Activated naive CD4-positive, alpha-beta T cell treated with anti-CD3 and anti-CD28 coated beads, Interleukin-2, amount 50 U/mL, for 24 hours (primary cell): ENCODE measurements around the gene MARCHF2.
"Not testable (repeated sequence)": the region's sequence is repeated elsewhere in the genome, so short reads cannot be mapped to it uniquely, and the experiment has no call there.

ENCODE experiments used
- H3K27ac Mint-ChIP-seq: one replicate; pipeline ENCODE4 v1.8.0; 2021; ENCODE audit warnings: mild to moderate bottlenecking, mixed read lengths
- H3K27me3 Mint-ChIP-seq: one replicate; pipeline ENCODE4 v1.8.0; 2021; ENCODE audit warnings: mixed read lengths
- H3K36me3 Mint-ChIP-seq: one replicate; pipeline ENCODE4 v1.8.0; 2021; ENCODE audit warnings: mixed read lengths
- H3K4me1 Mint-ChIP-seq: one replicate; pipeline ENCODE4 v1.8.0; 2021; ENCODE audit warnings: mixed read lengths
- H3K4me3 Mint-ChIP-seq: one replicate; pipeline ENCODE4 v1.8.0; 2021; ENCODE audit warnings: mild to moderate bottlenecking, mixed read lengths
- H3K9me3 Mint-ChIP-seq: one replicate; pipeline ENCODE4 v1.8.0; 2021; ENCODE audit warnings: mixed read lengths

MARCHF2 gene, protein sequence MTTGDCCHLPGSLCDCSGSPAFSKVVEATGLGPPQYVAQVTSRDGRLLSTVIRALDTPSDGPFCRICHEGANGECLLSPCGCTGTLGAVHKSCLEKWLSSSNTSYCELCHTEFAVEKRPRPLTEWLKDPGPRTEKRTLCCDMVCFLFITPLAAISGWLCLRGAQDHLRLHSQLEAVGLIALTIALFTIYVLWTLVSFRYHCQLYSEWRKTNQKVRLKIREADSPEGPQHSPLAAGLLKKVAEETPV

DNA sequence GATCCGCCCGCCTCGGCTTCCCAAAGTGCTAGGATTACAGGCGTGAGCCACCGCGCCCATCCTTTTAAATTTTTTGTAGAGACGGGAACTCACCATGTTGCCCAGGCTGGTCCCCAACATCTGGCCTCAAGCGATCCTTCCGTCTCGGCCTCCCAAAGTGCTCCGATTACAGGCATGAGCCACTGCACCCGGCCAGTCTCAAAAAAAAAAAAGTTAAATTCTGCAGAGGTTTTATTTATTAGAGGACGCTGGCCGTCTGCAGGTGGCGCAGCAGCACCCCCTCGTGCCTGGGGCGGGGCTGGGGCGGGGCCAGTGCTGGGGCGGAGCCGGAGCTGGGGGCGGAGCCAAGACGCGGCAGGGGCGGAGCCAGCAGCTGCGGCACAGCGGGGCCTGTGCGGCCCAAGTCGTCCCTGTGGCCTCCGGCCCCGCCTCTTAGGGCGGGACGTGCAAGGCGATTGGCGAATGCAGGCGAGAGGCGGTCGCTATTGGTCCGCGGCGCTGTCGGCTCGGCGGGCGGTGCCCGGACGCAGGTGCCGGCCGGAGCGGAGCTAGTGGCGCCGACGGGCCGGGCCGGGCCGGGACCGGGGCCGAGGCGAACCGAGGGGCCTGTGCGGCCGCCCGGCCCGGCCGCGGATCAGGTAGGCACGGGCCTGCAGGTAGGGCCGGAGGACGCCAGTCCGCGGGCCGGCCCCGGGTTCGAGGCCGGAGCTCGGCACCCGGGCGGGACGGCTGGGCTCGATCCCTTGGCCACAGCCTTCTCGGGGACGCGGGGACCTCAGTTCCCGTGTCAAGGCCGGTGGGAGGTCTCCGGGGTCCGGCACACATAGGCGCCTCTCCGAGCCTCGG is at the start of gene MARCHF2:
Gene MARCHF2, plus strand, starts transcription at position 523 of the 846 bp plus-strand sequence. CDS start 8,536 bp downstream, outside the sequence.
- H3K27me3 Mint-ChIP-seq: no peaks in the 10 kb centered on the region
- no peaks in the 10 kb centered on the region for H3K36me3 Mint-ChIP-seq
- peaks cover 8% of the 10 kb centered on the region for H3K4me1 Mint-ChIP-seq
- H3K27ac Mint-ChIP-seq: peak within 1 kb of the TSS; percentile 59
- H3K9me3 Mint-ChIP-seq: no peaks in the 10 kb centered on the region
- peak within 1 kb of the TSS; percentile 71 for H3K4me3 Mint-ChIP-seq

DNA sequence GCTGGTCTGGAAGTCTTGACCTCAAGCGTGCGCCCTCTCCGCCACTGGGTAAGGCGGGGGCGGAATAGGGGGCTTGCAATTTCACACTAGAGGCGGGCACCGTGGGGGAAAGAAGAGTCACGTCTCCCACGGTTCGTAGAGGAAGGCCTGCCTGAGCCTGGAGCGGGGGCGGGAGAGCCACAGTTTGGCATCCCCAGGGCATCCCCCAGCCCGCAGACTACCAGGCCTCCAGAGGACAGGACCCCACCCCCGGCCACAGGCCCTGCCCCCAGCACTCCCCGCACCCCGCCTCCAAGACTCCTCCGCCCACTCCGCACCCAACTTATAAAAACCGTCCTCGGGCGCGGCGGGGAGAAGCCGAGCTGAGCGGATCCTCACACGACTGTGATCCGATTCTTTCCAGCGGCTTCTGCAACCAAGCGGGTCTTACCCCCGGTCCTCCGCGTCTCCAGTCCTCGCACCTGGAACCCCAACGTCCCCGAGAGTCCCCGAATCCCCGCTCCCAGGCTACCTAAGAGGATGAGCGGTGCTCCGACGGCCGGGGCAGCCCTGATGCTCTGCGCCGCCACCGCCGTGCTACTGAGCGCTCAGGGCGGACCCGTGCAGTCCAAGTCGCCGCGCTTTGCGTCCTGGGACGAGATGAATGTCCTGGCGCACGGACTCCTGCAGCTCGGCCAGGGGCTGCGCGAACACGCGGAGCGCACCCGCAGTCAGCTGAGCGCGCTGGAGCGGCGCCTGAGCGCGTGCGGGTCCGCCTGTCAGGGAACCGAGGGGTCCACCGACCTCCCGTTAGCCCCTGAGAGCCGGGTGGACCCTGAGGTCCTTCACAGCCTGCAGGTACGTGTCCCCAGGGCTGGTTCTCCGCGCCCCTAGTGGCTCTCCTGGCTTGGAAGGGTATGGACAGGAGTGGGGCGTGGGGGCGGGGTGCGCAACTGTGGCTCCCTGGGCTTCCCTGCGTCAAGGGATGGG is 49.0 kb upstream of the MARCHF2 start, which contains the start of gene ANGPTL4:
Gene ANGPTL4, plus strand, starts transcription at position 353 of the 969 bp plus-strand sequence. Its CDS starts 167 bp downstream, at position 520.
- H3K4me1 Mint-ChIP-seq: peaks cover 13% of the 10 kb centered on the region
- H3K9me3 Mint-ChIP-seq: no peaks in the 10 kb centered on the region
- peaks cover 25% of the 10 kb centered on the region for H3K27me3 Mint-ChIP-seq
- H3K36me3 Mint-ChIP-seq: no peaks in the 10 kb centered on the region
- H3K27ac Mint-ChIP-seq: peak within 1 kb of the TSS; percentile 85
- H3K4me3 Mint-ChIP-seq: peak within 1 kb of the TSS; percentile 82

DNA sequence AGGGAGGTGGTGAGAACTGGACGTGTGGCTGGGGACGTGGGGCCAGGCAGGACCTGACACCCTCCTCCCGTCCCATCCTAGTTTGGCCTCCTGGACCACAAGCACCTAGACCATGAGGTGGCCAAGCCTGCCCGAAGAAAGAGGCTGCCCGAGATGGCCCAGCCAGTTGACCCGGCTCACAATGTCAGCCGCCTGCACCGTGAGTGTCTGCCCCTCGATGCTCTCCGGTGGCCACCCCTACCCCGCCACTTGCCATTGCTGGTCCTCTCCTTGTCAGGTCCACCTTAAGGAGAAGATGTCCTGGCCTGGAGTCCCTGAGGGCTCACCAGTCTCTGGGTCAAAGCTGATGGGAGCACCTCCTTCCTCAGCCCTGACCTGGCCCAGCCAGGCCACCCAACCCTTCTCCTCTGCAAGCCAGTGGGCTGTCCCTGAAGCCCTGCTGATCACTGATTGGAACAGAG is 47.0 kb upstream of the MARCHF2 start:
- Mint-ChIP-seq H3K27ac (no peak overlapping the region), H3K27me3 (peaks cover 25% of the 10 kb centered on the region), H3K9me3 (no peaks in the 10 kb centered on the region), H3K4me3 (no peak overlapping the region), H3K36me3 (no peaks in the 10 kb centered on the region), H3K4me1 (peaks cover 13% of the 10 kb centered on the region)

DNA sequence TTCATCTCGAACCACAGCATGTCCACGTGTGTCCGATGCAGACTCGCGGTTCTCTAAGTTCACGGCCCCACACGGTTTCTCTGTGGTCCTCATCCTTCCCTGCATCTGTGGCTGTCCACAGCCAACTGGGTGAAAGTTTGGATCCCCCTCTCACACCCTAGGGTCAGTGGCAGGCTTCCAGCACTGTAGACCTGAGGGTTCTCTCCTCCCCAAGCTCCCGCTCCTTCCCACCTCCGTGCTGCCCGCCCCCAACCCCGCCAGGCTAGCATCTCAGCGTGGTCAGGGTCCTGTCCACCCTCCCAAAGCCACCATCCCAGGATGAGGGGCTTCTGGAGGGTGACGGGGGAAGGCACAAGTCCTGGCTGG is 46.2 kb upstream of the MARCHF2 start:
- no peak overlapping the region for H3K4me3 Mint-ChIP-seq
- H3K9me3 Mint-ChIP-seq: no peaks in the 10 kb centered on the region
- H3K27me3 Mint-ChIP-seq: peaks cover 23% of the 10 kb centered on the region
- no peak overlapping the region for H3K27ac Mint-ChIP-seq
- no peaks in the 10 kb centered on the region for H3K36me3 Mint-ChIP-seq
- peaks cover 13% of the 10 kb centered on the region for H3K4me1 Mint-ChIP-seq

DNA sequence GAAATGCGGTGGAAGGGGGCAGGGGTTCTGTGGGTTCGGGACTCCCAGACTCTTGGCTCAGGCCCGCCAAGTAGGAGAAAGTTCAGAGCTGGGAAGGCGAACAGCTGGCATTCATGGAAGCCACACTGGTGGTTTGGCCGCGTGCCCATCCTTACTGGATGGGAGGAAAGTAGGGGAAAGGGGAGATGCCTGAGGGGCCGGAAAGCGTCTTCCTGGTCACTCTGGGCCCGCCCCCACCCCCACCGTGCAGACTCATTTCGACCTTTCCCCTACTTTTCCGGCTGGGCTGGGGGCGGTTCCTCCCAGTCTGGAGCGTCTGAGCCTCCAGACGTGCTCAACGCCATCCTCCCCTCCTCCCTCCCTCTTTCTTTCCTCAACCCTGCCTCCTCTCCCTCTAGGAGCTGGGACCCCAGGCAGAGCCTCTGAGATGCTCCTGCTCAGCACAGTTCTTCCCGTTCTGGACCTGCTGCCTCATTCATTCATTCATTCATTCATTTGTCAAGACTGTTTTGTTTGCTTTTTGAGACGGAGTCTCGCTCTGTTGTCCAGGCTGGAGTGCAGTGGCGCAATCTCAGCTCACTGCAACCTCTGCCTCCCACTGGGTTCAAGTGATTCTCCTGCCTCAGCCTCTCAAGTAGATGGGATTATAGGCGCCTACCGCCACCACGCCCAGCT is 45.6 kb upstream of the MARCHF2 start:
- no peak overlapping the region for H3K27ac Mint-ChIP-seq
- H3K36me3 Mint-ChIP-seq: no peaks in the 10 kb centered on the region
- no peak overlapping the region for H3K4me3 Mint-ChIP-seq
- no peaks in the 10 kb centered on the region for H3K9me3 Mint-ChIP-seq
- peaks cover 13% of the 10 kb centered on the region for H3K4me1 Mint-ChIP-seq
- peaks cover 21% of the 10 kb centered on the region for H3K27me3 Mint-ChIP-seq

DNA sequence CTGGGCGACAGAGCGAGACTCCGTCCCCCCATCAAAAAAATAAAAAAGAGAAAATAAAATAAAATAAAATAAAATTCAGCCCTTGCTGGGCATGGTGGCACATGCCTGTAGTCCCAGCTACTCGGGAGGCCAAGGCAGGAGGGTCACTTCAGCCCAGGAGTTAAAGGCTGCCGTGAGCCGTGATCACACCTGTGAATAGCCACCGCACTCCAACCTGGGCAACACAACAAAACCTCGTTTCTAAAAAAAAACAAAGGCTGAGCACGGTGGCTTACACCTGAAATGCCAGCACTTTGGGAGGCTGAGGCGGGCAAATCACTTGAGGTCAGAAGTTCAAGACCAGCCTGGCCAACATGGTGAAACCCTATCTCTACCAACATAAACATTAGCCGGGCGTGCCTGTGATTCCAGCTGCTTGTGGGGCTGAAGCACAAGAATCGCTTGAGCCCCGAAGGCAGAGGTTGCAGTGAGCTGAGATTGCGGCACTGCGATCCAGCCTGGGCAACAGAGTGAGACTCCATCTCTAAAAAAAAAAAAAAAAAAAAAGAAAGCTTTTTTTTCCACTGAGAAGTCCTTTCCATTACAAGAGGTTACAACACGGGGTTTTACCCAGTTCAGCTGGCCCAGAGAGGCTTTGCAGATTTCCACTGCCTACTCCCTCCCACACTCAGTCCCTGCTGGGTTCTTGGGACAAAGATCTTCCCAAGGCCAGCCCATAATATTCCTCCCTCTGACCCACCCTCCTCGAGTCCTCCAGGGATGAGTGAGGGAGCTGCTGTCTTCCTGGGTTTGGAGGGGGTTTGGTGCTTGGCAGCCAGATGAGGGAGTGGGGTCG is 42.7 kb upstream of the MARCHF2 start:
- H3K9me3 Mint-ChIP-seq: no peaks in the 10 kb centered on the region
- H3K4me1 Mint-ChIP-seq: peaks cover 4% of the 10 kb centered on the region
- H3K27me3 Mint-ChIP-seq: peaks cover 14% of the 10 kb centered on the region
- no peak overlapping the region for H3K27ac Mint-ChIP-seq
- no peak overlapping the region for H3K4me3 Mint-ChIP-seq
- H3K36me3 Mint-ChIP-seq: no peaks in the 10 kb centered on the region

DNA sequence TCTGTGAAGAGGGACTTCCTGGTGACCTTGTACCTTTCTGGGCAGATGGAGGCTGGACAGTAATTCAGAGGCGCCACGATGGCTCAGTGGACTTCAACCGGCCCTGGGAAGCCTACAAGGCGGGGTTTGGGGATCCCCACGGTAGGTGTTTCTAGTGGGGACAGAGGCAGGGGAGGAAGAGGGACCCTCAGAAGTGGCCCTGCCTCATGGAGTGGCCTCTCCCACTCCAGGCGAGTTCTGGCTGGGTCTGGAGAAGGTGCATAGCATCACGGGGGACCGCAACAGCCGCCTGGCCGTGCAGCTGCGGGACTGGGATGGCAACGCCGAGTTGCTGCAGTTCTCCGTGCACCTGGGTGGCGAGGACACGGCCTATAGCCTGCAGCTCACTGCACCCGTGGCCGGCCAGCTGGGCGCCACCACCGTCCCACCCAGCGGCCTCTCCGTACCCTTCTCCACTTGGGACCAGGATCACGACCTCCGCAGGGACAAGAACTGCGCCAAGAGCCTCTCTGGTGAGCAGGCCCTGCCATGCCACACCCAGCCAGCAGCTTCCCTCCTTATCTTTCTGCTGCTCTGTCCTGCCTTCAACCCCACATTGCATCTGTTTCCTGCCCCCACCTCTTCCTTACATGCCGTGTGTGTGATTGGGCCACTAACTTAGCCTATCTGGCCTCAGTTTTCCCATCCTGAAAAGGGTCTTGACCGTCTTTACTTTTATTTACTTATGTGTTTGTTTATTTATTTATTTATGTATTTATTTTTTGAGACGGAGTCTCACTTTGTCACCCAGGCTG is 41.9 kb upstream of the MARCHF2 start:
- Mint-ChIP-seq H3K4me1 (peaks cover 4% of the 10 kb centered on the region), H3K4me3 (no peak overlapping the region), H3K9me3 (no peaks in the 10 kb centered on the region), H3K27ac (peak overlapping the region; percentile 65), H3K27me3 (peaks cover 11% of the 10 kb centered on the region), H3K36me3 (no peaks in the 10 kb centered on the region)

DNA sequence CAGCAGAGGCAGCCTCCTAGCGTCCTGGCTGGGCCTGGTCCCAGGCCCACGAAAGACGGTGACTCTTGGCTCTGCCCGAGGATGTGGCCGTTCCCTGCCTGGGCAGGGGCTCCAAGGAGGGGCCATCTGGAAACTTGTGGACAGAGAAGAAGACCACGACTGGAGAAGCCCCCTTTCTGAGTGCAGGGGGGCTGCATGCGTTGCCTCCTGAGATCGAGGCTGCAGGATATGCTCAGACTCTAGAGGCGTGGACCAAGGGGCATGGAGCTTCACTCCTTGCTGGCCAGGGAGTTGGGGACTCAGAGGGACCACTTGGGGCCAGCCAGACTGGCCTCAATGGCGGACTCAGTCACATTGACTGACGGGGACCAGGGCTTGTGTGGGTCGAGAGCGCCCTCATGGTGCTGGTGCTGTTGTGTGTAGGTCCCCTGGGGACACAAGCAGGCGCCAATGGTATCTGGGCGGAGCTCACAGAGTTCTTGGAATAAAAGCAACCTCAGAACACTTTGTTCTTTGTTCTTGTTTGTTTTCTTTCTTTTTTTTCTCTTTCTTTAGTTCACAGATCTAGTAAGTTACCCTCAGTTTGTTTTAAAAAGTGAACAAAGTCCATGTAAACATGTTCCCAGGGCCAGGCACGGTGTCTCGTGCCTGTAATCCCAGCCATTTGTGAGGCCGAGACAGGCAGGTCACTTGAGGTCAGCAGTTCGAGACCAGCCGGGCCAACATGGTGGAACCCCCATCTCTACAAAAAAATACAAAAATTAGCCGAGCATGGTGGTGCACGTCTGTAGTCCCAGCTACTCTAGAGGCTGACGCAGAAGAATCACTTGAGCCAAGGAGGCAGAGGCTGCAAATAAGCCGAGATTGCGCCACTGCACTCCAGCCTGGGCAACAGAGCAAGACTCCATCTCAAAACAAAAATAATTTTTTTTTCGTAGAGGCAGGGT is 39.0 kb upstream of the MARCHF2 start:
- H3K4me1 Mint-ChIP-seq: peaks cover 11% of the 10 kb centered on the region
- no peak overlapping the region for H3K27ac Mint-ChIP-seq
- H3K36me3 Mint-ChIP-seq: peaks cover 2% of the 10 kb centered on the region
- H3K4me3 Mint-ChIP-seq: no peak overlapping the region
- no peaks in the 10 kb centered on the region for H3K9me3 Mint-ChIP-seq
- no peaks in the 10 kb centered on the region for H3K27me3 Mint-ChIP-seq

DNA sequence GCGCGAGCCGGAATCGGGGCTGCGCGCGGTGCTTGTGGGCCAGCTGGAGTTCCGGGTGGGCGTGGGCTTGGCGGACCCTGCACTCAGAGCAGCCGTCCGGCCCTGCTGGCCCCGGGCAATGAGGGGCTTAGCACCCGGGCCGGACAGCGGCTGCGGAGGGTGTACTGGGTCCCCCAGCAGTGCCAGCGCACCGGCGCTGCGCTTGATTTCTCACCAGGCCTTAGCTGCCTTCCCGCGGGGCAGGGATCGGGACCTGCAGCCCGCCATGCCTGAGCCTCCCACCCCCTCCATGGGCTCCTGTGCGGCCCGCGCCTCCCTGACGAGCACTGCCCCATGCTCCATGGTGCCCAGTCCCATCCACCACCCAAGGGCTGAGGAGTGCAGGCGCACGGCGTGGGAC is 37.3 kb upstream of the MARCHF2 start:
- H3K27ac Mint-ChIP-seq: not testable (repeated sequence)

DNA sequence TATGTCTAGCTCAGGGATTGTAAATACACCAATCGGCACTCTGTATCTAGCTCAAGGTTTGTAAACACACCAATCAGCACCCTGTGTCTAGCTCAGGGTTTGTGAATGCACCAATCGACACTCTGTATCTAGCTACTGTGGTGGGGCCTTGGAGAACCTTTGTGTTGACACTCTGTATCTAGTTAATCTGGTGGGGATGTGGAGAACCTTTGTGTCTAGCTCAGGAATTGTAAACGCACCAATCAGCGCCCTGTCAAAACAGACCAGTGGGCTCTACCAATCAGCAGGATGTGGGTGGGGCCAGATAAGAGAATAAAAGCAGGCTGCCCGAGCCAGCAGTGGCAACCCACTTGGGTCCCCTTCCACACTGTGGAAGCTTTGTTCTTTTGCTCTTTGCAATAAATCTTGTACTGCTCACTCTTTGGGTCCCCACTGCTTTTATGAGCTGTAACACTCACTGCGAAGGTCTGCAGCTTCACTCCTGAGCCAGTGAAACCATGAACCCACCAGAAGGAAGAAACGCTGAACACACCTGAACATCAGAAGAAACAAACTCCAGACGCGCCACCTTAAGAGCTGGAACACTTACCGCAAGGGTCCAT is 36.6 kb upstream of the MARCHF2 start:
- H3K36me3 Mint-ChIP-seq, H3K27me3 Mint-ChIP-seq, H3K27ac Mint-ChIP-seq, H3K4me3 Mint-ChIP-seq, H3K9me3 Mint-ChIP-seq: not testable (repeated sequence)
- peaks cover 11% of the 10 kb centered on the region for H3K4me1 Mint-ChIP-seq

More for the DNA sequence above, 37.3 kb upstream of the MARCHF2 start:
- H3K4me1 Mint-ChIP-seq: peaks cover 11% of the 10 kb centered on the region
- not testable (repeated sequence) for H3K36me3 Mint-ChIP-seq, H3K9me3 Mint-ChIP-seq, H3K27me3 Mint-ChIP-seq, H3K4me3 Mint-ChIP-seq

DNA sequence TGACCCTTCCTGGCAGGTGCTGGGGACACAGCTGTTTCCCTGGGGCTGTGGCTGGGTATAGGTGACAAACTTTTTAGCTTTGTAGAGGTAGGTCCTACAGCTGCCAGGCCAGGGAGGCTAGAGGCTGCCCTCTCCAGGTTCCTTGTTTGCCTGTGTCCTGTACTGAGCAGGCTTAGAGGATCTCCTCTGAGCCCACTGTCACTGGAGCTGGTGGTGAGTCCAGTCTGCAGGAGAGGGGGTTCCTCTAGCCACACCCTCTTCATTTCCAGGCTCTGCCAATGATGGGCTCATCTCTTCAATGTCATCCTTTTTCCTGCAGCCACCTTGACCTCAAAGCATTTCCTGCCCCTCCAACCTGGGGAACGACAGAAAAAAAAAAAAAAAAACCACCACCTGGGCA is 35.5 kb upstream of the MARCHF2 start:
- Mint-ChIP-seq H3K27ac (no peak overlapping the region), H3K27me3 (no peaks in the 10 kb centered on the region), H3K36me3 (peaks cover 7% of the 10 kb centered on the region), H3K9me3 (no peaks in the 10 kb centered on the region), H3K4me1 (peaks cover 11% of the 10 kb centered on the region), H3K4me3 (no peak overlapping the region)

DNA sequence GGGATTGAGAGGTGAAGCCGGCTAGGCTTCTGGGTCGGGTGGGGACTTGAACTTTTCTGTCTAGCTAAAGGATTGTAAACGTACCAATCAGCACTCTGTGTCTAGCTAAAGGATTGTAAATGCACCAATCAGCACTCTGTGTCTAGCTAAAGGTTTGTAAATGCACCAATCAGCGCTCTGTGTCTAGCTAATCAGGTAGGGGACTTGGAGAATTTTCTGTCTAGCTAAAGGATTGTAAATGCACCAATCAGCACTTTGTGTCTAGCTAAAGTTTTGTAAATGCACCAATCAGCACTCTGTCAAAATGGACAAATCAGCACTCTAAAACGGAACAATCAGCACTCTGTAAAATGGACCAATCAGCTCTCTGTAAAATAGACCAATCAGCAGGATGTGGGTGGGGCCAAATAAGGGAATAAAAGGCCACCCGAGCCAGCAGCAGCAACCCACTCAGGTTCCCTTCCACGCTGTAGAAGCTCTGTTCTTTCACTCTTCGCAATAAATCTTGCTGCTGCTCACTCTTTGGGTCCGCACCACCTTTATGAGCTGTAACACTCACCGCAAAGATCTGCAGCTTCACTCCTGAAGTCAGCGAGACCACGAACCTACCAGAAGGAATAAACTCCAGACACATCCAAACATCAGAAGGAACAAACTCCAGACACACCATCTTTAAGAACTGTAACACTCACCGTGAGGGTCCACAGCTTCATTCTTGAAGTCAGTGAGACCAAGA is 33.8 kb upstream of the MARCHF2 start:
- H3K36me3 Mint-ChIP-seq, H3K27me3 Mint-ChIP-seq, H3K4me3 Mint-ChIP-seq, H3K9me3 Mint-ChIP-seq, H3K27ac Mint-ChIP-seq: not testable (repeated sequence)
- H3K4me1 Mint-ChIP-seq: peaks cover 11% of the 10 kb centered on the region
